IMR-90 (cell line): ENCODE measurements around the gene SLC66A1. TPM values are rescaled to one million over a fixed set of nuclear protein-coding genes. Genes with fewer than 3 reads are reported as not detected.

Experiments
- ATAC-seq: fragments of 200-7000 bp; cut with Tn5 transposase; 2 replicates; pipeline ENCODE4 v1.9.1; 2020; ENCODE audit warnings: low read depth, mild to moderate bottlenecking, moderate library complexity
- BruUV-seq: library from RNA; stranded (reverse); fragments of 400-500 nt; replicated peaks from 2 replicates; lab custom pipeline; 2021; lab: Mats Ljungman, UMichigan
- CTCF ChIA-PET: fragments of 300-600 bp; formaldehyde crosslinking; extraction: SDS; loops from one replicate; lab custom pipeline; 2021; ENCODE audit warnings: antibody characterized with exemption; lab: Yijun Ruan, JAX
- POLR2A ChIA-PET: fragments of 300-600 bp; sonication (Branson Sonifier 250); formaldehyde crosslinking; loops from one replicate; lab custom pipeline; 2022; ENCODE audit warnings: antibody characterized with exemption; ENCODE audit not compliant: unreplicated experiment; lab: Charles Lee
- DNase-seq: peaks from one replicate; pipeline ENCODE4 v3.0.0; 2013
- H2AFZ ChIP-seq: replicated peaks from 2 replicates; pipeline ENCODE3; 2013; ENCODE audit warnings: low read length, mild to moderate bottlenecking; ENCODE audit not compliant: poor library complexity
- H2AK5ac ChIP-seq: 2 replicates; pipeline ENCODE4 v1.6.1; 2013; ENCODE audit warnings: low read depth, low read length, inconsistent platforms
- H2AK9ac ChIP-seq: replicated peaks from 2 replicates; pipeline ENCODE3; 2013; ENCODE audit warnings: mild to moderate bottlenecking, low read depth, low read length, moderate library complexity; ENCODE audit not compliant: poor library complexity
- H2BK120ac ChIP-seq: 2 replicates; pipeline ENCODE4 v1.6.1; 2013; ENCODE audit warnings: low read depth, low read length, inconsistent platforms
- H2BK15ac ChIP-seq: 3 replicates; pipeline ENCODE4 v1.6.1; 2013; ENCODE audit warnings: low read depth, low read length, inconsistent platforms
- H2BK20ac ChIP-seq: 2 replicates; pipeline ENCODE4 v1.6.1; 2013; ENCODE audit warnings: low read depth, mild to moderate bottlenecking, inconsistent platforms, low read length, moderate library complexity
- H2BK5ac ChIP-seq: 2 replicates; pipeline ENCODE4 v1.6.1; 2013; ENCODE audit warnings: mild to moderate bottlenecking, low read depth, low read length, inconsistent platforms; ENCODE audit not compliant: poor library complexity, severe bottlenecking
- H3K14ac ChIP-seq: replicated peaks from 2 replicates; pipeline ENCODE4 v1.6.1; 2013; ENCODE audit warnings: low read depth, low read length, inconsistent platforms
- H3K18ac ChIP-seq: 2 replicates; pipeline ENCODE4 v1.6.1; 2013; ENCODE audit warnings: low read depth, low read length, control low read depth
- H3K23ac ChIP-seq: 2 replicates; pipeline ENCODE4 v1.6.1; 2013; ENCODE audit warnings: low read depth, low read length, inconsistent platforms
- H3K27ac ChIP-seq: 2 replicates; pipeline ENCODE4 v1.5.1; 2013; ENCODE audit warnings: mild to moderate bottlenecking, control low read depth, low read length; ENCODE audit not compliant: insufficient read depth
- H3K27me3 ChIP-seq: 2 replicates; pipeline ENCODE4 v1.6.1; 2013; ENCODE audit warnings: low read length; ENCODE audit not compliant: control insufficient read depth, insufficient read depth
- H3K36me3 ChIP-seq: 2 replicates; pipeline ENCODE4 v1.6.1; 2013; ENCODE audit warnings: low read length, mixed read lengths; ENCODE audit not compliant: control insufficient read depth, insufficient read depth
- H3K4ac ChIP-seq: 2 replicates; pipeline ENCODE4 v1.6.1; 2013; ENCODE audit warnings: low read depth, low read length, inconsistent platforms
- H3K4me1 ChIP-seq: 2 replicates; pipeline ENCODE4 v1.6.1; 2013; ENCODE audit warnings: low read length, mixed read lengths; ENCODE audit not compliant: control insufficient read depth, insufficient read depth
- H3K4me2 ChIP-seq: 2 replicates; pipeline ENCODE4 v1.6.1; 2013; ENCODE audit warnings: low read depth, mild to moderate bottlenecking, control low read depth, low read length, moderate library complexity
- H3K4me3 ChIP-seq: 2 replicates; pipeline ENCODE4 v1.5.1; 2013; ENCODE audit warnings: low read depth, mild to moderate bottlenecking, control low read depth, low read length, moderate library complexity; ENCODE audit not compliant: insufficient read depth
- H3K56ac ChIP-seq: 2 replicates; pipeline ENCODE4 v1.6.1; 2013; ENCODE audit warnings: low read length, inconsistent platforms; ENCODE audit not compliant: insufficient read depth; ENCODE audit errors: extremely low read depth
- H3K79me1 ChIP-seq, 2 experiments: 2 replicates each; pipeline ENCODE4 v1.6.1; 2013; ENCODE audit warnings: low read length in 2 of 2, inconsistent platforms in 1 of 2, low read depth in 1 of 2
- H3K9ac ChIP-seq: 2 replicates; pipeline ENCODE4 v1.6.1; 2013; ENCODE audit warnings: low read depth, low read length, control low read depth
- H3K9me1 ChIP-seq: 2 replicates; pipeline ENCODE4 v1.6.1; 2013; ENCODE audit warnings: low read length, inconsistent platforms; ENCODE audit not compliant: insufficient read depth
- H3K9me3 ChIP-seq: 2 replicates; pipeline ENCODE4 v1.6.1; 2013; ENCODE audit warnings: low read length; ENCODE audit not compliant: control insufficient read depth, insufficient read depth
- H4K20me1 ChIP-seq: 2 replicates; pipeline ENCODE4 v1.6.1; 2013; ENCODE audit warnings: low read length, inconsistent platforms; ENCODE audit not compliant: insufficient read depth
- H4K5ac ChIP-seq: 2 replicates; pipeline ENCODE4 v1.6.1; 2013; ENCODE audit warnings: mild to moderate bottlenecking, low read depth, low read length, control low read depth
- H4K8ac ChIP-seq, 2 experiments: 2 replicates each; pipeline ENCODE4 v1.6.1; 2013; ENCODE audit warnings: low read depth in 2 of 2, low read length in 2 of 2, control low read depth in 1 of 2, inconsistent platforms in 1 of 2
- H4K91ac ChIP-seq: 2 replicates; pipeline ENCODE4 v1.6.1; 2013; ENCODE audit warnings: low read depth, low read length, inconsistent platforms; ENCODE audit not compliant: insufficient read depth
- BHLHE40 ChIP-seq: fragments of 150-350 bp; IDR thresholded peaks from 2 replicates; pipeline ENCODE4 v1.6.1; 2016; ENCODE audit warnings: mild to moderate bottlenecking, low read depth, low read length
- FOS ChIP-seq: fragments of 150-350 bp; IDR thresholded peaks from 2 replicates; pipeline ENCODE4 v1.6.1; 2016; ENCODE audit warnings: low read depth, low read length
- MAZ ChIP-seq: IDR thresholded peaks from 2 replicates; pipeline ENCODE4 v1.6.1; 2012; ENCODE audit warnings: low read depth, mild to moderate bottlenecking, low read length, improper control_type of control experiment, moderate library complexity, borderline replicate concordance
- POLR2A ChIP-seq: IDR thresholded peaks from 2 replicates; pipeline ENCODE4 v1.6.1; 2012; ENCODE audit warnings: mild to moderate bottlenecking, low read depth, low read length
- RCOR1 ChIP-seq: IDR thresholded peaks from 2 replicates; pipeline ENCODE4 v1.6.1; 2012; ENCODE audit warnings: mild to moderate bottlenecking, low read length, improper control_type of control experiment; ENCODE audit not compliant: insufficient replicate concordance
- RFX5 ChIP-seq: IDR thresholded peaks from 2 replicates; pipeline ENCODE4 v1.8.0; 2012; ENCODE audit warnings: low read depth, mild to moderate bottlenecking, low read length, moderate library complexity
- SMC3 ChIP-seq: fragments of 150-350 bp; IDR thresholded peaks from 2 replicates; pipeline ENCODE4 v1.6.1; 2016; ENCODE audit warnings: low read depth, mild to moderate bottlenecking, antibody characterized with exemption, low read length, moderate library complexity
- USF2 ChIP-seq: fragments of 150-350 bp; IDR thresholded peaks from 2 replicates; pipeline ENCODE4 v1.6.1; 2017; ENCODE audit warnings: mild to moderate bottlenecking, antibody characterized with exemption, low read length, low read depth
- WGBS, 2 experiments: methylation state at CpG; one replicate each; pipeline versions ENCODE4 v1.1.5 to v1.1.7; 2013; ENCODE audit warnings: missing lambda C conversion rate in 2 of 2; ENCODE audit not compliant: insufficient read length in 1 of 2; ENCODE audit errors: extremely low coverage in 2 of 2; 5-methylcytosine and 5-hydroxymethylcytosine counted together
- dilution Hi-C: fragments of 300-500 bp; cut with HindIII; formaldehyde crosslinking; loops from one replicate; pipeline ENCODE4 v1.14.3; 2018; ENCODE audit warnings: low sequenced_read_pairs; ENCODE audit not compliant: unreplicated experiment
- in situ Hi-C: fragments of 300-500 bp; cut with MboI; formaldehyde crosslinking; loops from 3 replicates; pipeline ENCODE4 v1.14.3; 2019; ENCODE audit warnings: low sequenced_read_pairs, inconsistent platforms, mixed read lengths
- intact Hi-C: fragments of 100-400 bp; cut with micrococcal nuclease; formaldehyde crosslinking; loops from 2 replicates; pipeline ENCODE4 v1.10.0; 2022
- polyA plus RNA-seq, 3 experiments: library from polyadenylated mRNA; depleted of rRNA; stranded (reverse); fragments of >200 nt; gene quantifications; 2 replicates each; pipeline ENCODE4 v1.2.3, GENCODE V29; 2012; ENCODE audit warnings: low replicate concordance in 1 of 3
- total RNA-seq: library from RNA; depleted of rRNA; stranded (reverse); fragments of >200 nt; gene quantifications from 2 replicates; pipeline ENCODE4 v1.2.3, GENCODE V29; 2012
- TF ChIP-seq, protein P1 (sequence below): conservative IDR thresholded peaks from 2 replicates; pipeline ENCODE4 v1.5.1; 2012; ENCODE audit warnings: mild to moderate bottlenecking, low read depth, low read length, improper control_type of control experiment
- TF ChIP-seq, protein P2 (sequence below): fragments of 150-350 bp; IDR thresholded peaks from 2 replicates; pipeline ENCODE4 v1.6.1; 2016; ENCODE audit warnings: low read depth, mild to moderate bottlenecking, low read length, moderate library complexity, borderline replicate concordance

The SLC66A1 gene
- total and polyA plus RNA-seq, 2 of the 4 experiments (the other 2 are of a cell fraction): 6.8 to 18.9 TPM

GRCh38 chr1:19325958-19326747 lies 14.0 kb downstream of the SLC66A1 start:
- dilution Hi-C loops: no loop called here
- intact Hi-C loops: no loop called here

More at GRCh38 chr1:19325958-19326747, 14.0 kb downstream of the SLC66A1 start:
- in situ Hi-C loops: no loop called here
- no peaks in the 10 kb centered on the region for H3K27me3 ChIP-seq
- BruUV-seq: no TSS peak
- H3K4me1 ChIP-seq: no peaks in the 10 kb centered on the region
- no peak overlapping the region for H2BK120ac ChIP-seq
- peaks cover 58% of the 10 kb centered on the region for H3K36me3 ChIP-seq
- H2AK9ac ChIP-seq: no peak overlapping the region
- H3K18ac ChIP-seq: no peak overlapping the region
- no peak overlapping the region for H3K23ac ChIP-seq
- no peak for ATAC-seq
- H3K4me3 ChIP-seq: no peak overlapping the region
- peaks cover 4 to 16% of the 10 kb centered on the region in 2 experiments; a peak in 3 of 4 replicates for H3K79me1 ChIP-seq
- TF ChIP-seq, protein P1, sequence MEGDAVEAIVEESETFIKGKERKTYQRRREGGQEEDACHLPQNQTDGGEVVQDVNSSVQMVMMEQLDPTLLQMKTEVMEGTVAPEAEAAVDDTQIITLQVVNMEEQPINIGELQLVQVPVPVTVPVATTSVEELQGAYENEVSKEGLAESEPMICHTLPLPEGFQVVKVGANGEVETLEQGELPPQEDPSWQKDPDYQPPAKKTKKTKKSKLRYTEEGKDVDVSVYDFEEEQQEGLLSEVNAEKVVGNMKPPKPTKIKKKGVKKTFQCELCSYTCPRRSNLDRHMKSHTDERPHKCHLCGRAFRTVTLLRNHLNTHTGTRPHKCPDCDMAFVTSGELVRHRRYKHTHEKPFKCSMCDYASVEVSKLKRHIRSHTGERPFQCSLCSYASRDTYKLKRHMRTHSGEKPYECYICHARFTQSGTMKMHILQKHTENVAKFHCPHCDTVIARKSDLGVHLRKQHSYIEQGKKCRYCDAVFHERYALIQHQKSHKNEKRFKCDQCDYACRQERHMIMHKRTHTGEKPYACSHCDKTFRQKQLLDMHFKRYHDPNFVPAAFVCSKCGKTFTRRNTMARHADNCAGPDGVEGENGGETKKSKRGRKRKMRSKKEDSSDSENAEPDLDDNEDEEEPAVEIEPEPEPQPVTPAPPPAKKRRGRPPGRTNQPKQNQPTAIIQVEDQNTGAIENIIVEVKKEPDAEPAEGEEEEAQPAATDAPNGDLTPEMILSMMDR: no peak
- TF ChIP-seq BHLHE40 (no peak), FOS (no peak), RFX5 (no peak), RCOR1 (no peak), MAZ (no peak), USF2 (no peak), SMC3 (no peak), POLR2A (no peak)
- TF ChIP-seq, protein P2, sequence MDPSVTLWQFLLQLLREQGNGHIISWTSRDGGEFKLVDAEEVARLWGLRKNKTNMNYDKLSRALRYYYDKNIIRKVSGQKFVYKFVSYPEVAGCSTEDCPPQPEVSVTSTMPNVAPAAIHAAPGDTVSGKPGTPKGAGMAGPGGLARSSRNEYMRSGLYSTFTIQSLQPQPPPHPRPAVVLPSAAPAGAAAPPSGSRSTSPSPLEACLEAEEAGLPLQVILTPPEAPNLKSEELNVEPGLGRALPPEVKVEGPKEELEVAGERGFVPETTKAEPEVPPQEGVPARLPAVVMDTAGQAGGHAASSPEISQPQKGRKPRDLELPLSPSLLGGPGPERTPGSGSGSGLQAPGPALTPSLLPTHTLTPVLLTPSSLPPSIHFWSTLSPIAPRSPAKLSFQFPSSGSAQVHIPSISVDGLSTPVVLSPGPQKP: no peak
- H4K91ac ChIP-seq: no peak overlapping the region
- no peak for DNase-seq
- H3K9ac ChIP-seq: no peak overlapping the region
- H3K4me2 ChIP-seq: no peak overlapping the region
- POLR2A ChIA-PET: no interaction called here
- no peak overlapping the region for H4K8ac ChIP-seq
- no peak overlapping the region for H3K27ac ChIP-seq
- no peak overlapping the region for H2BK15ac ChIP-seq
- no peaks in the 10 kb centered on the region; the same call in none of the 2 replicates for H4K20me1 ChIP-seq
- 87% methylated on average over 5 of the region's 32 CpGs; no CpG with 5 or more reads in 1 of the 2 experiments for WGBS, 2 experiments
- no peak overlapping the region for H3K14ac ChIP-seq
- no peak overlapping the region for H3K4ac ChIP-seq
- no peak overlapping the region for H3K56ac ChIP-seq
- no peak overlapping the region for H4K5ac ChIP-seq
- no peak overlapping the region for H2BK20ac ChIP-seq
- CTCF ChIA-PET: no interaction called here
- H3K9me1 ChIP-seq: peaks cover 4% of the 10 kb centered on the region; the same call in 1 of the 2 replicates
- no peaks in the 10 kb centered on the region for H3K9me3 ChIP-seq
- H2AK5ac ChIP-seq: no peak overlapping the region
- no peak overlapping the region for H2AFZ ChIP-seq
- no peak overlapping the region for H2BK5ac ChIP-seq
